Measurements from ENCODE around the gene PTPRE. TPM values are rescaled to one million over a fixed set of nuclear protein-coding genes. Genes with fewer than 3 reads are reported as not detected.

PTPRE gene
- total RNA-seq, 1 donor from 2014 or later = 2.4 TPM

DNA sequence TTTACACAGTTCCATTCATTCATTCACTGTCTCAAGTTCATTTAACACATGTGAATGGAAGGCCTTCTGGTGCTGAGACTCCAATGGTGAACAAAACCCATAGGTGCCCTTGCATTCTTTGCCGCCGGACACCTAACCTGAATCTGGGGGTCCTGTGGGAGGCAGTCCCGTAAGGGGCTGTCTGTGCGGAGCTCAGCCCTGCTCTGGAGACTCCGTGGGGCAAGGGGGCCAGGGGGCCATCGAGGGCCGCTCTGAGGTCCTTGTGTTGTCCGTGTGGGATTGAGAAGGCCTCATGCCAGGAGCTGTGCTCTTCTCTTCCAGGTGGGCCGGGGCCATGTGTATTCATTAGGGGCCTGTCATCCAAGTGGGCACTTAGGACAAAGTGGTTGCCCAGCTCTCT lies 15.3 kb downstream of the PTPRE start:
- Mint-ChIP-seq H3K27ac (no peak overlapping the region), H3K36me3 (ENCODE audit: insufficient read depth) (no peaks in the 10 kb centered on the region), H3K9me3 (ENCODE audit: low read depth) (no peaks in the 10 kb centered on the region), H3K4me3 (ENCODE audit: low read depth) (no peak overlapping the region), H3K4me1 (ENCODE audit: low read depth) (peaks cover 6% of the 10 kb centered on the region), H3K27me3 (peaks cover 45% of the 10 kb centered on the region)
- TF ChIP-seq, protein P1, sequence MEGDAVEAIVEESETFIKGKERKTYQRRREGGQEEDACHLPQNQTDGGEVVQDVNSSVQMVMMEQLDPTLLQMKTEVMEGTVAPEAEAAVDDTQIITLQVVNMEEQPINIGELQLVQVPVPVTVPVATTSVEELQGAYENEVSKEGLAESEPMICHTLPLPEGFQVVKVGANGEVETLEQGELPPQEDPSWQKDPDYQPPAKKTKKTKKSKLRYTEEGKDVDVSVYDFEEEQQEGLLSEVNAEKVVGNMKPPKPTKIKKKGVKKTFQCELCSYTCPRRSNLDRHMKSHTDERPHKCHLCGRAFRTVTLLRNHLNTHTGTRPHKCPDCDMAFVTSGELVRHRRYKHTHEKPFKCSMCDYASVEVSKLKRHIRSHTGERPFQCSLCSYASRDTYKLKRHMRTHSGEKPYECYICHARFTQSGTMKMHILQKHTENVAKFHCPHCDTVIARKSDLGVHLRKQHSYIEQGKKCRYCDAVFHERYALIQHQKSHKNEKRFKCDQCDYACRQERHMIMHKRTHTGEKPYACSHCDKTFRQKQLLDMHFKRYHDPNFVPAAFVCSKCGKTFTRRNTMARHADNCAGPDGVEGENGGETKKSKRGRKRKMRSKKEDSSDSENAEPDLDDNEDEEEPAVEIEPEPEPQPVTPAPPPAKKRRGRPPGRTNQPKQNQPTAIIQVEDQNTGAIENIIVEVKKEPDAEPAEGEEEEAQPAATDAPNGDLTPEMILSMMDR (IDR thresholded peaks at IDR 0.05; ENCODE audit: unreplicated experiment) = no peak
- DNase-seq (ENCODE audit: low spot score, unreplicated experiment) = no peak

DNA sequence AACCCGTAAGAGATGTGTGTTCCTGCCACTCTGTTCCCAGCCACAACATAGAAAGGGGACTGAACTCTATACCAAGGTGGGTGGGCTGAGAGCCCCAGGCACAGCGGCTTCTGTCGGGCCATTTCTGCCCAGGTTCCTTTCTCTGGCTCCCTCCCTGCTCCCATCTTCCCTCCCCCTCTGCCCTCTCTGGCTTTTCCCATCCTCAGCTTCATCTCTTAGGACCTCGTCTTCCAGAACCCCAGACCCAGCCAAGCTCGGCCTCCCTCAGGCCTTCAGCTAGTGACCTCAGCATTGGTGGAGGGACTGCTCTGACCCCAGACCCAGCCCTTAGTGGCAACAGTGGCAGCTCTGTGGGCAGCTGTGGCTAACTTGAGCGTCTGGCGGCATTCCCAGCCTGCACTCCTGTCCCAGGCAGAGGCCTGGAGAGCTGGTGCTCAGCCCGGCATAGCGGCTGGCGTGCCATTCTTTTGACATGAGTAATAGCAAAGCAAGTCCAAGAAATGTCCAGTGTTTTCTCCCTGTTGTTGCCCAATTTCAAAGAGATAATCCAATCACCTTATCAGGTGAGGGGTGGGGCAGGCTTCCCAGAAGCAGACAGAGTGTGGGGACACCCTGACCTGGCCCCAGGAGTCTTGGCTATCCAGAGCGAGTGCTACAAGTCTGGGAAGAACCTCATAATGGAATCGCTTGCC lies 15.9 kb downstream of the PTPRE start:
- TF ChIP-seq, protein P1 (IDR thresholded peaks at IDR 0.05; ENCODE audit: unreplicated experiment) = no peak
- Mint-ChIP-seq H3K27me3 (peaks cover 46% of the 10 kb centered on the region), H3K9me3 (ENCODE audit: low read depth) (no peaks in the 10 kb centered on the region)

DNA sequence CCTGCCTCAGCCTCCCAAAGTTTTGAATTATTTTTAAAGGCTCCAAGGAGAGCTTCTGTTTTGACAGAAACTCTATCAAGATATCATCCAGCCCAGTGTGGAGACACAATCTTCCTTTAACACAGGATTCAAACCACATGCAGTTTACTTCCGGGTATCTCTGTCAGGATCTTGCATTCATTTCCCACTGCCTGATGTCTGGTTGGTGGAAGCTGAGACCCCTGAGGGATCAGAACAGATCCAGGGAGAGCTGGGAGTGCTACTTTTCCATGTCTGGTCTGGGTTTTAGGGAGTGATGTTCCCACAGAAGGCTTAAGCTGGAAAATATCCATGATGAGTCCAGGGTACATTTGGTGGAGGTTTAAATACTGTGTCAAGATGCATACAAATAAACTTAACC lies 16.7 kb downstream of the PTPRE start:
- Mint-ChIP-seq H3K4me1 (ENCODE audit: low read depth) (peaks cover 16% of the 10 kb centered on the region), H3K36me3 (ENCODE audit: insufficient read depth) (no peaks in the 10 kb centered on the region), H3K4me3 (ENCODE audit: low read depth) (no peak overlapping the region), H3K27me3 (peaks cover 43% of the 10 kb centered on the region), H3K27ac (no peak overlapping the region), H3K9me3 (ENCODE audit: low read depth) (no peaks in the 10 kb centered on the region)
- no peak for DNase-seq (ENCODE audit: low spot score, unreplicated experiment)
- TF ChIP-seq, protein P1 (IDR thresholded peaks at IDR 0.05; ENCODE audit: unreplicated experiment) = no peak

More for the DNA sequence above, 15.9 kb downstream of the PTPRE start:
- Mint-ChIP-seq H3K4me1 (ENCODE audit: low read depth) (peaks cover 7% of the 10 kb centered on the region), H3K27ac (no peak overlapping the region), H3K4me3 (ENCODE audit: low read depth) (no peak overlapping the region), H3K36me3 (ENCODE audit: insufficient read depth) (no peaks in the 10 kb centered on the region)
- no peak for DNase-seq (ENCODE audit: low spot score, unreplicated experiment)

DNA sequence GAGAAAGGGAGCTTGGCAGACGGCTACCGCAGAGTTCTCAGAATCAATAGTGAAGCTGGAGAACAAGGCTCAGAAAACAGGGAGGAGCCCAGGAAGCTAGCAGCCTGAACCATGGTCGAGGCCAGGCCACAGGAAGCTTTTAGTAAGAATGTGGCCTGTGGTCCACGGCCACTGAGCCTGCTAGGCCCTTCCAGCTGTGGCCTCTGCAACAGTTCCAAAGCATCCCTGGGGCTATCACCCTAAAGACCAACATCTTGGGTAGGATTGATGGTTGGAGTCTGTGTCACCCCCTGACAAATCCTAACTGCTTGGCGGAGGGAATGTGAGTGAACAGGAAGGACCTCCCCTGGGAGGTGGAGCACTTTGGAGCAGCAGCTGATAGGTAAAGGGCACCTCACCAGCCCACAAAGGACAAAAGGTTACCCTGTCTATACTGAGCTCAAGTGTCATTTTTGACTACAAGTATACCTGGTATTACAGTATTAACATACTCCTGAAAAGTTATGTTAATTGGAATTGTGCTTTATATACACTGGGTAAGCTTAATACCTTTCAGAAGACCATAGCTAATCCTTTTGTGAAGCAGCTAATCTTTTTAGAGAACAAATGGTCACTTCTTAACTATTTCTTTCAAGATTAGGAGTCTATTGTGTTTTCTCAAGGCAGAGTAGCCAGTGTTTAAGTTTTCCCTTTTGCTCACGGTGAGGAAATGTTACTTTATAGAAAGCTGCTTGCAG lies 18.7 kb downstream of the PTPRE start:
- Mint-ChIP-seq H3K36me3 (ENCODE audit: insufficient read depth) (no peaks in the 10 kb centered on the region), H3K9me3 (ENCODE audit: low read depth) (no peaks in the 10 kb centered on the region), H3K27me3 (peaks cover 35% of the 10 kb centered on the region), H3K4me3 (ENCODE audit: low read depth) (no peak overlapping the region), H3K4me1 (ENCODE audit: low read depth) (peaks cover 19% of the 10 kb centered on the region), H3K27ac (no peak overlapping the region)
- DNase-seq (ENCODE audit: low spot score, unreplicated experiment) = no peak
- TF ChIP-seq, protein P1 (IDR thresholded peaks at IDR 0.05; ENCODE audit: unreplicated experiment) = no peak

DNA sequence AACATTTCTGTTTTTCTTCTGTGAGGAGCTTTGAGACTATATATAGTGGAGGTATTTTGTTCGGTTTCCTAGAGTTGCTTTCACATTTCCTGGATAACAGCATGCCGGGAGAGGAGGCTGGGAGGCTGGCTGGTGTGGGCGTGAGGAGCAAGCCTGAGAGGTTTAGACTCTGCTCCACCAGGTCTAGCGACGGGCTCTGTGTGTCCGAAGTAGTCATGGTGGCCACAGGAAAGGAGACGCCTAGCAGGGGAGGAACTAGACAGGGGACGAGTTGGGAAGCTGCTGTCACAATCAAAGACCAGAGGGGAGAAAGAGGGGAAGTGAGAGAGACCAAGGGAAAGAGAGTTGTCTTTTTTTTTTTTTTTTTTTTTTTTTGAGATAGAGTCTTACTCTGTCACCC lies 19.6 kb downstream of the PTPRE start:
- Mint-ChIP-seq H3K27me3 (peaks cover 30% of the 10 kb centered on the region), H3K4me3 (ENCODE audit: low read depth) (no peak overlapping the region), H3K4me1 (ENCODE audit: low read depth) (peaks cover 19% of the 10 kb centered on the region), H3K27ac (no peak overlapping the region), H3K9me3 (ENCODE audit: low read depth) (no peaks in the 10 kb centered on the region), H3K36me3 (ENCODE audit: insufficient read depth) (no peaks in the 10 kb centered on the region)
- no peak for DNase-seq (ENCODE audit: low spot score, unreplicated experiment)
- TF ChIP-seq, protein P1 (IDR thresholded peaks at IDR 0.05; ENCODE audit: unreplicated experiment) = no peak

Data from progenitor cell of endocrine pancreas (in vitro differentiated cells).